ENCODE results near the gene RTBDN. TPM values are rescaled to one million over a fixed set of nuclear protein-coding genes. Genes with fewer than 3 reads are reported as not detected.
"Not testable (repeated sequence)": the region's sequence is repeated elsewhere in the genome, so short reads cannot be mapped to it uniquely, and the experiment has no call there.

The RTBDN gene
- total and polyA plus RNA-seq, 7 experiments from 2014 or later = not detected

GRCh38 chr19:12859546-12859945, 25.2 kb upstream of the RTBDN start:
- no peaks in the 10 kb centered on the region for H3K27me3 ChIP-seq (ENCODE audit: control insufficient read depth in 2 of 2, insufficient read depth in 2 of 2, low read length in 2 of 2)
- H3K36me3 Mint-ChIP-seq = no peaks in the 10 kb centered on the region
- no peaks in the 10 kb centered on the region for H3K4me1 Mint-ChIP-seq
- H3K9me3 Mint-ChIP-seq = peaks cover 0 to 25% (median 5%) of the 10 kb centered on the region in 11 donors
- ChIA-PET CTCF (no interaction called here), POLR2A (no interaction called here)
- ATAC-seq (no peak), DNase-seq (no peak)
- H3K27ac ChIP-seq (ENCODE audit: low read depth, low read length) = no peak overlapping the region
- no peak overlapping the region for H3K27ac Mint-ChIP-seq
- H3K27me3 Mint-ChIP-seq = peaks cover 0 to 9% (median 0%) of the 10 kb centered on the region in 5 donors
- no peak overlapping the region for H3K4me3 ChIP-seq (ENCODE audit: low read length)
- no peaks in the 10 kb centered on the region for H3K4me1 ChIP-seq (ENCODE audit: control insufficient read depth in 2 of 2, insufficient read depth in 2 of 2, low read length in 2 of 2)
- no peak overlapping the region for H3K4me3 Mint-ChIP-seq
- intact Hi-C loops (cut with micrococcal nuclease) = no loop called here
- no peaks in the 10 kb centered on the region for H3K36me3 ChIP-seq (ENCODE audit: control insufficient read depth in 2 of 3, insufficient read depth in 3 of 3, low read length in 3 of 3)
- H3K9me3 ChIP-seq (ENCODE audit: control insufficient read depth in 2 of 3, low read length in 3 of 3) = no peaks in the 10 kb centered on the region

GRCh38 chr19:12858041-12858928, 23.9 kb upstream of the RTBDN start:
- H3K27me3 ChIP-seq (ENCODE audit: control insufficient read depth in 2 of 2, insufficient read depth in 2 of 2, low read length in 2 of 2) = no peaks in the 10 kb centered on the region
- Mint-ChIP-seq H3K36me3 (no peaks in the 10 kb centered on the region), H3K4me3 (no peak overlapping the region), H3K4me1 (no peaks in the 10 kb centered on the region), H3K9me3 (peaks cover 0 to 25% (median 5%) of the 10 kb centered on the region in 11 donors), H3K27ac (no peak overlapping the region), H3K27me3 (peaks cover 0 to 6% (median 0%) of the 10 kb centered on the region in 5 donors)
- no peak for DNase-seq
- H3K9me3 ChIP-seq (ENCODE audit: control insufficient read depth in 2 of 3, low read length in 3 of 3) = no peaks in the 10 kb centered on the region
- H3K27ac ChIP-seq (ENCODE audit: low read depth, low read length) = no peak overlapping the region
- H3K4me1 ChIP-seq (ENCODE audit: control insufficient read depth in 2 of 2, insufficient read depth in 2 of 2, low read length in 2 of 2) = no peaks in the 10 kb centered on the region
- intact Hi-C loops (cut with micrococcal nuclease) = no loop called here
- no peak for ATAC-seq
- CTCF ChIA-PET = no interaction called here
- no peak overlapping the region for H3K4me3 ChIP-seq (ENCODE audit: low read length)
- POLR2A ChIA-PET = no interaction called here
- no peaks in the 10 kb centered on the region for H3K36me3 ChIP-seq (ENCODE audit: control insufficient read depth in 2 of 3, insufficient read depth in 3 of 3, low read length in 3 of 3)

- DNase-seq (no peak), ATAC-seq (no peak)
- H3K36me3 Mint-ChIP-seq = no peaks in the 10 kb centered on the region
- ChIA-PET POLR2A (no interaction called here), CTCF (interaction anchor here (0.7 kb wide), 1 partner anchor 328 kb away, joined by 3 read pairs; no protein-coding TSS in a partner anchor)
- H3K4me3 Mint-ChIP-seq = no peak overlapping the region
- peaks cover 0 to 4% (median 0%) of the 10 kb centered on the region in 5 donors for H3K27me3 Mint-ChIP-seq
- Histone ChIP-seq H3K36me3 (ENCODE audit: control insufficient read depth in 2 of 3, insufficient read depth in 3 of 3, low read length in 3 of 3) (no peaks in the 10 kb centered on the region), H3K9me3 (ENCODE audit: control insufficient read depth in 2 of 3, low read length in 3 of 3) (no peaks in the 10 kb centered on the region), H3K27ac (ENCODE audit: low read depth, low read length) (no peak overlapping the region), H3K4me1 (ENCODE audit: control insufficient read depth in 2 of 2, insufficient read depth in 2 of 2, low read length in 2 of 2) (no peaks in the 10 kb centered on the region), H3K27me3 (ENCODE audit: control insufficient read depth in 2 of 2, insufficient read depth in 2 of 2, low read length in 2 of 2) (no peaks in the 10 kb centered on the region), H3K4me3 (ENCODE audit: low read length) (no peak overlapping the region)
- H3K9me3 Mint-ChIP-seq = peaks cover 0 to 25% (median 5%) of the 10 kb centered on the region in 11 donors
- H3K27ac Mint-ChIP-seq = no peak overlapping the region
- intact Hi-C loops (cut with micrococcal nuclease) = no loop called here
- H3K4me1 Mint-ChIP-seq = no peaks in the 10 kb centered on the region
Observed at GRCh38 chr19:12856653-12857052, 22.3 kb upstream of the RTBDN start.

GRCh38 chr19:12847159-12848139, 13.1 kb upstream of the RTBDN start:
- peaks cover 7 to 9% of the 10 kb centered on the region in 2 donors for H3K4me1 ChIP-seq (ENCODE audit: control insufficient read depth in 2 of 2, insufficient read depth in 2 of 2, low read length in 2 of 2)
- DNase-seq (peak; percentile 46 to 99 (median 72)), ATAC-seq (peak; percentile 99)
- intact Hi-C loops (cut with micrococcal nuclease) = loop anchor here (1.0 to 2.0 kb wide), 6 partner anchors 51 to 171 kb away; no protein-coding TSS in a partner anchor
- Mint-ChIP-seq H3K36me3 (no peaks in the 10 kb centered on the region), H3K4me3 (peak overlapping the region in 9 of 10 donors; percentile 41 to 70 (median 50)), H3K27ac (peak overlapping the region in 1 of 9 donors; percentile 28), H3K9me3 (no peaks in the 10 kb centered on the region), H3K27me3 (peaks cover 9 to 39% (median 28%) of the 10 kb centered on the region in 5 donors), H3K4me1 (peaks cover 0 to 4% (median 0%) of the 10 kb centered on the region in 7 donors)
- H3K9me3 ChIP-seq (ENCODE audit: control insufficient read depth in 2 of 3, low read length in 3 of 3) = no peaks in the 10 kb centered on the region
- no peak overlapping the region for H3K27ac ChIP-seq (ENCODE audit: low read depth, low read length)
- peaks cover 0 to 13% of the 10 kb centered on the region in 2 donors for H3K27me3 ChIP-seq (ENCODE audit: control insufficient read depth in 2 of 2, insufficient read depth in 2 of 2, low read length in 2 of 2)
- ChIA-PET CTCF (interaction anchor here (0.5 to 7.6 kb wide), 18 partner anchors 8 to 170 kb away, joined by 3 to 121 read pairs (median 4); partner anchors contain the start of gene RNASEH2A), POLR2A (interaction anchor here (0.7 to 1.6 kb wide), 6 partner anchors 12 to 81 kb away, joined by 3 to 5 read pairs (median 4); partner anchors contain the start of genes HOOK2 and JUNB)
- no peak overlapping the region for H3K4me3 ChIP-seq (ENCODE audit: low read length)
- no peaks in the 10 kb centered on the region for H3K36me3 ChIP-seq (ENCODE audit: control insufficient read depth in 2 of 3, insufficient read depth in 3 of 3, low read length in 3 of 3)

GRCh38 chr19:12846613-12847012, 12.2 kb upstream of the RTBDN start:
- Mint-ChIP-seq H3K27me3 (peaks cover 15 to 48% (median 35%) of the 10 kb centered on the region in 5 donors), H3K27ac (peak overlapping the region in 1 of 9 donors; percentile 54), H3K4me3 (peak overlapping the region in 3 of 10 donors; percentile 0 to 59 (median 52))
- intact Hi-C loops (cut with micrococcal nuclease) = loop anchor here (1.0 to 2.0 kb wide), 6 partner anchors 50 to 170 kb away; no protein-coding TSS in a partner anchor
- peaks cover 0 to 15% of the 10 kb centered on the region in 2 donors for H3K27me3 ChIP-seq (ENCODE audit: control insufficient read depth in 2 of 2, insufficient read depth in 2 of 2, low read length in 2 of 2)
- not testable (repeated sequence) for H3K27ac ChIP-seq (ENCODE audit: low read depth, low read length); H3K4me3 ChIP-seq (ENCODE audit: low read length); H3K36me3 Mint-ChIP-seq; H3K4me1 ChIP-seq (ENCODE audit: control insufficient read depth in 2 of 2, insufficient read depth in 2 of 2, low read length in 2 of 2); H3K36me3 ChIP-seq (ENCODE audit: control insufficient read depth in 2 of 3, insufficient read depth in 3 of 3, low read length in 3 of 3); H3K9me3 Mint-ChIP-seq; DNase-seq; ATAC-seq; H3K4me1 Mint-ChIP-seq; H3K9me3 ChIP-seq (ENCODE audit: control insufficient read depth in 2 of 3, low read length in 3 of 3)
- POLR2A ChIA-PET = interaction anchor here (1.1 to 1.6 kb wide), 3 partner anchors 11 to 81 kb away, joined by 3 to 5 read pairs (median 4); partner anchors contain the start of gene JUNB
- CTCF ChIA-PET = interaction anchor here (0.5 to 7.6 kb wide), 12 partner anchors 7 to 170 kb away, joined by 3 to 121 read pairs (median 4); partner anchors contain the start of gene RNASEH2A

All from naive thymus-derived CD4-positive, alpha-beta T cell (primary cell).